Ovary (tissue), 9 donors: ENCODE data around the gene NBDY. TPM values are rescaled to one million over a fixed set of nuclear protein-coding genes. Genes with fewer than 3 reads are reported as not detected.

Experiments used
- DNase-seq, 5 donors: peaks; one replicate each; pipeline ENCODE4 v3.0.0-alpha.2; 2019 to 2020
- H3K27ac ChIP-seq, 2 donors: fragments of 200-600 bp; one replicate each; pipeline versions ENCODE4 v1.5.1 to v1.8.0; 2019 to 2022
- H3K27me3 ChIP-seq: fragments of 200-600 bp; one replicate; pipeline ENCODE4 v1.8.0; 2022
- H3K36me3 ChIP-seq: fragments of 200-600 bp; sonication (generic); one replicate; pipeline ENCODE4 v1.5.1; 2019
- H3K4me1 ChIP-seq: one replicate; pipeline ENCODE4 v1.8.1; 2013; ENCODE audit warnings: mild to moderate bottlenecking, moderate library complexity; ENCODE audit not compliant: insufficient read depth
- H3K4me3 ChIP-seq: fragments of 200-600 bp; sonication (generic); one replicate; pipeline ENCODE4 v1.5.1; 2017
- H3K9me3 ChIP-seq, 2 donors: fragments of 200-600 bp in 1 of 2; sonication (generic) in 1 of 2; one replicate each; pipeline versions ENCODE4 v1.5.1 to v1.8.1; 2013 to 2019; ENCODE audit warnings: mild to moderate bottlenecking in 1 of 2, moderate library complexity in 1 of 2
- EP300 ChIP-seq: sonication (generic); formaldehyde crosslinking; IDR thresholded peaks from one replicate; pipeline ENCODE4 v1.6.1; 2017; ENCODE audit warnings: antibody characterized with exemption
- POLR2A ChIP-seq: fragments of 450-650 bp; IDR thresholded peaks from one replicate; pipeline ENCODE4 v1.6.1; 2017; ENCODE audit warnings: antibody characterized with exemption, mild to moderate bottlenecking, moderate library complexity
- WGBS, 3 donors: extraction: QIAGEN DNeasy Blood & Tissue Kit in 1 of 3; methylation state at CpG; one replicate each; pipeline versions ENCODE4 v1.1.5 to v1.1.7; 2013 to 2017; 5-methylcytosine and 5-hydroxymethylcytosine counted together
- intact Hi-C, 4 donors: fragments of 100-400 bp; cut with DNase I; formaldehyde crosslinking; loops; one replicate each; pipeline versions ENCODE4 v1.11.0 to v1.15.1; 2022 to 2023
- polyA plus RNA-seq, 2 donors: library from polyadenylated mRNA; stranded (reverse); fragments of 200-250 nt in 1 of 2; fragments of 350-450 nt in 1 of 2; fragmentation: Illumina TruSeq in 1 of 2; extraction: RNeasy Lipid Tissue Mini Kit (QIAGEN cat#74804) in 1 of 2; gene quantifications; one replicate each; pipeline ENCODE4 v1.2.3, GENCODE V29; 2013 to 2014
- total RNA-seq, 7 donors: library from RNA; depleted of rRNA in 2 of 7; stranded (reverse); fragments of >200 nt in 2 of 7; fragmentation: NEBNext Ultra II Directional in 3 of 7; extraction: Animal tissue kit (Norgen Biotek cat#: 25700) in 3 of 7; gene quantifications; one replicate each; pipeline versions ENCODE4 v1.1.0 to v1.2.4, GENCODE V29; 2016 to 2023
- TF ChIP-seq, protein P1 (sequence below), 3 donors: fragments of 450-650 bp in 2 of 3; fragments of 200-600 bp in 1 of 3; IDR thresholded peaks; one replicate each; pipeline versions ENCODE4 v1.5.1 to v1.8.0; 2016 to 2022; ENCODE audit warnings: antibody characterized with exemption in 3 of 3, mild to moderate bottlenecking in 1 of 3
- donor health status: DM: no; HTN: no; CAD: no; lungs with moderate emphysema.
- donor health status: DM: no; HTN: no; CAD: no.
- donor health status: Bipolar disorder and iron deficiency.
- donor health status: DM: yes; HTN: yes; CAD: no.
- donor health status: DM: no; HTN: no; CAD: no.
- donor health status: DM: yes; HTN: yes; CAD: no.

The NBDY gene
- total and polyA plus RNA-seq, 9 donors, result 11.9 to 60.9 (median 35.1) TPM

DNA sequence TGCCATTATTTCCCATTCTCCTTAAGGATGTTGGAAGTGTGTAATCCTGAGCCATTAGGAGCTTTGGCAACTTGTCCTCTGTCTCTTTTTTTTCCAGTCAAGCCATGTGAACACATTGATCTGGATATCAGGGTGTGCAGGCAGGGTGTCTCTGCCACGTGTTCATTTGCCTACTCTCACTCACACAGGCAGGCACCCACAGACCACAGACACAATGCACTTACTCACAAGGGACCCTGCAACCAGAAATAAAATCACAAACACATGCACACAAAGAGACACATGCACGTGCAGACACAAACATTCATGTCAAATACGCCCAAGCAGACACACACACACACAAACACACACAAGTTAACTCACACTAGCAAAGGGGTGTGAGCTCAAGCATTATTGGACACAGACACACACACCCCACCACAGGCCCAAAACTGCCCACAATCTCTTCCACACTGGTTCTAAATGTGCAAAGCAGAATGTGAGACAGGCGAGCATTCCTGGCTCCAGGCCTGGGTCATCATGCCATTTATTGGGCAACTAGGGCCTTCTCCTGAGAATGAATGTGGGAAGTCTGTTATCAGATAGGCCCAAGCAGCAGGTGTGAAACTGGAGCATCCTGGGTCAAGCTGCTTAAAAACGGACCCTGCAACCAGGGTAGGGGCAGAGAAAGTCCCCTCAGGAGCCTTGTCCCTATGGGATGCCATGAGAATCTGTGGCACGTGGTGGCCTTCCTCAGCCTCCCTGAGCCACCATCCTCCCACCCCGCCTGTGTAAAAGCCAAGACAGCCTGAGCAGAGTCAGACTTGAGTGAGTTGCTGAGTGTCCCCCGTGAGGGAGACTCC lies 63.4 kb downstream of the NBDY start:
- Histone ChIP-seq H3K36me3 (no peaks in the 10 kb centered on the region), H3K9me3 (no peaks in the 10 kb centered on the region), H3K4me1 (no peaks in the 10 kb centered on the region), H3K27ac (no peak overlapping the region), H3K4me3 (no peak overlapping the region), H3K27me3 (no peaks in the 10 kb centered on the region)
- intact Hi-C loops, result no loop called here
- no peak for DNase-seq
- TF ChIP-seq EP300 (no peak), POLR2A (no peak)
- TF ChIP-seq, protein P1, sequence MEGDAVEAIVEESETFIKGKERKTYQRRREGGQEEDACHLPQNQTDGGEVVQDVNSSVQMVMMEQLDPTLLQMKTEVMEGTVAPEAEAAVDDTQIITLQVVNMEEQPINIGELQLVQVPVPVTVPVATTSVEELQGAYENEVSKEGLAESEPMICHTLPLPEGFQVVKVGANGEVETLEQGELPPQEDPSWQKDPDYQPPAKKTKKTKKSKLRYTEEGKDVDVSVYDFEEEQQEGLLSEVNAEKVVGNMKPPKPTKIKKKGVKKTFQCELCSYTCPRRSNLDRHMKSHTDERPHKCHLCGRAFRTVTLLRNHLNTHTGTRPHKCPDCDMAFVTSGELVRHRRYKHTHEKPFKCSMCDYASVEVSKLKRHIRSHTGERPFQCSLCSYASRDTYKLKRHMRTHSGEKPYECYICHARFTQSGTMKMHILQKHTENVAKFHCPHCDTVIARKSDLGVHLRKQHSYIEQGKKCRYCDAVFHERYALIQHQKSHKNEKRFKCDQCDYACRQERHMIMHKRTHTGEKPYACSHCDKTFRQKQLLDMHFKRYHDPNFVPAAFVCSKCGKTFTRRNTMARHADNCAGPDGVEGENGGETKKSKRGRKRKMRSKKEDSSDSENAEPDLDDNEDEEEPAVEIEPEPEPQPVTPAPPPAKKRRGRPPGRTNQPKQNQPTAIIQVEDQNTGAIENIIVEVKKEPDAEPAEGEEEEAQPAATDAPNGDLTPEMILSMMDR (IDR thresholded peaks at IDR 0.05), result no peak
- WGBS, 3 donors, result 84 to 86% (median 85%) methylated on average over 7 to 8 of the region's 8 CpGs

- Histone ChIP-seq H3K27ac (no peak overlapping the region), H3K27me3 (no peaks in the 10 kb centered on the region), H3K9me3 (no peaks in the 10 kb centered on the region), H3K4me1 (no peaks in the 10 kb centered on the region), H3K36me3 (no peaks in the 10 kb centered on the region), H3K4me3 (no peak overlapping the region)
- WGBS, 3 donors, result 94 to 100% (median 97%) methylated on average over 1 of the region's 1 CpG
- TF ChIP-seq, protein P1 (IDR thresholded peaks at IDR 0.05), result no peak
- TF ChIP-seq POLR2A (no peak), EP300 (no peak)
- DNase-seq, result no peak
- intact Hi-C loops, result no loop called here
Measured at GRCh38 chrX:56793112-56793430, 64.0 kb downstream of the NBDY start.

DNA sequence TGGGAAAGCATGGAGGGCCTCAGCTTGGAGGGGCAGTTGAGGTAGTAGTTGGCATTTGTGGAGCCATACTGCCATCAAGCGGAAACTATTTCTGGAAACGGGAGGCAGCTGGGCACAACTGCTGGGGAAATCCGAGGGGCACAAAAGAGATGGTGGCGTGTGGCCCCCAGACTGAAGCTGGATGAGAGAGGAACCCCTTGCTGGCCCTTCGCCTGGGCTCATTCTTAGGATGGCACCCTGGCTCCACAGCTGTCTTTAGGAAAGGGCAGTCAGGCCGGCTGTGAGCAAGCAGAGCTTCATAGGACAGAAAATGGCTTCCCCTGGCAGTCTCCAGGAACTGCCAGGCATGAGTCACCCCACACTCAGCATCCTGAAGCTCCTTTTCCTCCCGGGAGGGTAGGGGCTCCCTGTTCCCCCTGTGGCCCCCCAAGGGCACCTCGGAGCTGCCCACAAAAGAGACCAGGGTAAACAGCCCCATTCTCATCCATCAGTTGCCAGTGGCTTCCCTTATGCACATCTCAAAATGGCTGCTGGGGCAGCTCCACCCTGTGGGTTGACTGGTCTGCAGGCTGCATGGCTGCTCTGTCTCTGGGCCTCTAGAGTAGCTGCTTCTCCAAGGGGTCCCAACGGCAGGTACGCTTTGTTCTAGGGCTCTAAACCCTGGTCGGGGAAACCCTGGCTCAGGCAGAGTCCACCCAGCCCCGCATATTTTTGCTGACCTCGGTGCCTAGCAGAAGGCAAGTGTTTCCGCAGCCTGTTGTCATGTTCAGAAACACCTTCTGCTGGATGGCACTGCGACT lies 64.7 kb downstream of the NBDY start:
- no peaks in the 10 kb centered on the region for H3K27me3 ChIP-seq
- H3K9me3 ChIP-seq, result no peaks in the 10 kb centered on the region
- no peak for TF ChIP-seq EP300
- TF ChIP-seq, protein P1 (IDR thresholded peaks at IDR 0.05), result no peak
- no peak for TF ChIP-seq POLR2A
- 80 to 84% (median 84%) methylated on average over 14 to 15 of the region's 15 CpGs for WGBS, 3 donors
- intact Hi-C loops, result no loop called here
- no peak overlapping the region for H3K27ac ChIP-seq
- no peak overlapping the region for H3K4me3 ChIP-seq
- DNase-seq, result no peak
- no peaks in the 10 kb centered on the region for H3K4me1 ChIP-seq
- no peaks in the 10 kb centered on the region for H3K36me3 ChIP-seq

DNA sequence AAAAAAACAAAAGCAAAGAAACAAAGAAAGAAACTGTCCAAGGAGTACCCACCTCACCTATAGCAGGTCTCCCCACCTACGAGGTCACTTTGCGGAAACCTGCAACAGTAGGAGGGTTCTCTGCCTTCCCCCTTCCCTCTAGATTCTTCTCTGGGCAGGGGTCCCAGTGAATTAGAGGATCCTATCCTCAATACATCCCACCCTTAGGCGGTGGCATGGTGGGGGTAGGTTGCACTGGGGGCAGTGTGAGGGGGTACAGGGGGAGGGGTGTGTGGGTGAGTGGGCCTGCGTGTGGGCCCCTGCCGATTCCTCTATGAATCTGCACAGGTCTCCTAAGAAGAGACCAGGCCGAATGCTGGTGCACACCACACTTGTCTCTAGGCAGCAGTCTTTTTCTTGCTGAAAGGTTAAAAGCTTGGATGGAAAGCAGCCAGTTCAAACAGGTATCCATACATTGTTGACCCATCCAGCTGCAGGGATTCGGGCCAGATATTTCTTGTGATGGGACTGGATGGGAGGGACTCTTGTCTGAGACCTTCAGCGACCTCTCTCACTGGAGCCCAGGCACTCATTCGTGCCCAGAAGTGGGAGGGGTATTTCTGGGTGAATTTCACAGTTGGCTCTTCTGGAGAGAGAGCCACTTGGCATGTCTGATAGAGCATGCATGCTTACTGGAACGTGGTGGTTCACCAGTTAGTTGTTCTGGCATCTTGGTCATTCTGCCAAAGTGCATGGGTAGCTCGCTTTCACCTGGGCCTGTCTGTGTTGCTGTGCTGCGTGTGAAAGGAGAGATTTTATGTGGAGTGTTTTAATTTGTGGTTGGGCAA lies 65.6 kb downstream of the NBDY start:
- Histone ChIP-seq H3K4me3 (no peak overlapping the region), H3K36me3 (no peaks in the 10 kb centered on the region), H3K27me3 (no peaks in the 10 kb centered on the region), H3K27ac (no peak overlapping the region), H3K4me1 (no peaks in the 10 kb centered on the region), H3K9me3 (no peaks in the 10 kb centered on the region)
- intact Hi-C loops, result no loop called here
- WGBS, 3 donors, result 78 to 85% (median 81%) methylated on average over 12 of the region's 12 CpGs
- TF ChIP-seq, protein P1 (IDR thresholded peaks at IDR 0.05), result no peak
- TF ChIP-seq POLR2A (no peak), EP300 (no peak)
- no peak for DNase-seq
